GM18868 (cell line): ENCODE results near the gene R3HCC1L.

Experiments used
- ATAC-seq: cut with Tn5 transposase; IDR thresholded peaks from one replicate; pipeline ENCODE4 v1.9.1; 2021; ENCODE audit warnings: mild to moderate bottlenecking, moderate library complexity; ENCODE audit not compliant: unreplicated experiment

The R3HCC1L gene

DNA sequence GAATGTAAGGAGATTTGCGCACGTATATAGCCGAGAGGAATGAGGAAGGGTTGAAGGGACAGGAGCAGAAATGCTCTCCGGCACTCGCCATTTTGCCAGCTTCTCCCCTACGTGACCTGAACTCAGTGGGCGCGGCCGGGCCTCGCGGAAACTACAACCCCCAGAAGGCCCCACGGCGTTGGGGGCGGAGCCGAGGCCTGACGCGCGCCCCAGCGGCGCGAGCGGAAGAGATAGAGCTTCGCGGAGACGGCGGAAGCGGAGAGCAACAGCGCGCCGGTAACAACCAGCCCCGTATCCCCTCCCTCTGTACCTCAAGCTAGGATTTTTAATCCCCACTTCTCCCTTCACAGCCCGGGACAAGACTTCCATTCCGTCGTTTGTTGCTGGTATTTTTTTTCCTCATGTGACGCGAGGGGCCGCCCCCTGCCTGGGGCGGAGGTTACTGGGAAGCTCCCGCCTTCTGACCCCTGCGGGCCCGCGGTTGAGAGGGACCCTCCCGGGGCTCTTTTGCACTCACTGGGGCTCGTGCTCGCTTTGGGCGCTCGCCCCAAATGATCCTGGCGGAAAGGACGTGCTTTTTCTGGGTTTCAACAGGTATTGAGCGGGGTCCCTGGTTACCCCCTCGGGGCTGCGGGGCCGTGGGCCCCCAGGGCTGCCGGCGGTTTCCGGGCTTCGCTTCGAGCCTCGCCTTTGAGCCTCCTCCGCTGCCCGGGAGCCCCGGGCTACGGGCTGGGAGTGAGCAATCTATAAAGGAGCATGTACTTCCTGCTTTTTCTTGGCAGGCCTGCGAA is at the start of gene R3HCC1L:
R3HCC1L (plus strand) TSS at position 227 of the 791 bp plus-strand sequence. CDS start 73,458 bp downstream, outside the sequence.
- peak; percentile 91 for ATAC-seq

- ATAC-seq = no peak
Measured at GRCh38 chr10:98085238-98085637, 49.2 kb upstream of the R3HCC1L start.

- no peak for ATAC-seq
Measured at GRCh38 chr10:98086837-98087708, 47.4 kb upstream of the R3HCC1L start.

GRCh38 chr10:98088186-98088971 is 46.1 kb upstream of the R3HCC1L start:
- ATAC-seq = no peak

DNA sequence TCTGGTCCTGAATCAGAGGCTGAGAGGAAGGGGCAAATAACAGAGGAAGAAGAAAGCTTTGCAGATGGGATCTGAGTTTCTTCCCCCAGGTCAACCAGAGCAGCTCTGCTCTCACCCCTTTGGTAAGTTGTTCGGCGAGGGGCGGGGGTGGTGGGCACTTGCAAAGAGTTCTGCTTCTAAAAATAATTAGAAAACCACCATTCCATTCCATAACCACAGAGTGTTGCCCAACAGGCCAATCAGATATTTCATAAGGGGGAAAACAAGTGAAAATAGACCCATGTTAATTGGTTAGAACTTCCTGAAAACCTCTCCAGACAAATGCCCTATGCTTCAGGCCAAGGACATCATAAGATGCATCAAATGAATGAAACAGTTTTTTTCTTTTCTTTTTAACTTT is 43.6 kb upstream of the R3HCC1L start:
- ATAC-seq = no peak

DNA sequence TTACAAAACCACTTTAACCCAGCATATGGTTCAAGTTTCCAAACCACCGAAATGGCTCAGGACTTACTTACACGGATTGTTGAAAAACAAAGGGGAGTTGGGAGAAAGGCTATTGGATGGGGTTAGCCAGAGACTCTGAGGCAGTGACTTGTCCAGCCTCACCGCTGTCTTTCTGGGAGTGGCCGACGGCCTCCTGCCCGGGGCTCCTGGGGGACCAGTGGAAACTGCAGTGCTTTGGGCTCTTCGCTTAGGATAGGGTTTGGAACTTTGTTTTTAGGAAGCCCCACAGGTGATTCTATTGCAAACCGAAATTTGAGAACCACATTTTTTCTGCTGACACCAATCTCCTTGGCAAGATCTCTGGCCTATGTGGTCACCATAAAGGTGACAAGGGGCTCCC is 38.1 kb upstream of the R3HCC1L start:
- ATAC-seq = no peak

DNA sequence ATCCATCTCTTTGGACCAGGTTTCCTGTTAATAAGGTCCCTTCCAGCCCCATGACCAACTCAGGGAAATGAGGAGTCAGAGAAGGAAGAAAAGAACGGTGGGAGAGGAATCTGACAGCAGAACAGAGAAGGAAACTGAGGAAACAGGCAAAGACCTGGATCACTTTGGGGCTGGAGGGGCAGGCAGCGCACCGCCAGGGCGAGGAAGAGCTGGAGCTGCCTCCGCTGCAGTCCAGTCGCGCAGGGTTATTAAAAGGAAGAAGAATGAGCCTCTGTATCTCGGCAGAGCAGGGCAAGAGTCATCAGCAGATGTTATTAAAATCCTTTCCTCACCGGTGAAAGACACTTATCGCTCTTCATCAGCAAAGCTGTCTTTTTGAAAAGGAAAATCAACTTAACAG is 37.7 kb upstream of the R3HCC1L start:
- ATAC-seq = no peak

DNA sequence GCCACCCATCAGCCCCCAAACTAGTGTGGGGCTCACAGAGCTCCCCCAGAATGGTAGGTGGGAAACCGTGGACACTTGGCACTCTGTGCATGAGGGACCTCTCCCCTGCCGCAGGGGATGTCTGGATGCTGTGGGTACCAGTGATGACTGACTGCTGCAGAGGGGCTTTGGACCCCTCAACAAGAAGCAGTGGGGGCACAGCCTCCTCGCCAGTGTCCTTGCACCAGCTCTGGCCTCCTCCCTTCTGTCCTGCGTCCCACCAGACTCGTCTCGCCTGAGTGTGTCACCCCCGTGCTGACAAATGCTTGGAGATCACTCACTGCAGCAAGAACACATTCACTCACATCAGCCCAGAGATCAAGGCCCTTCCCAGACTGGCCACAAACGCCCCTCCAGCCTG is 37.3 kb upstream of the R3HCC1L start:
- no peak for ATAC-seq

DNA sequence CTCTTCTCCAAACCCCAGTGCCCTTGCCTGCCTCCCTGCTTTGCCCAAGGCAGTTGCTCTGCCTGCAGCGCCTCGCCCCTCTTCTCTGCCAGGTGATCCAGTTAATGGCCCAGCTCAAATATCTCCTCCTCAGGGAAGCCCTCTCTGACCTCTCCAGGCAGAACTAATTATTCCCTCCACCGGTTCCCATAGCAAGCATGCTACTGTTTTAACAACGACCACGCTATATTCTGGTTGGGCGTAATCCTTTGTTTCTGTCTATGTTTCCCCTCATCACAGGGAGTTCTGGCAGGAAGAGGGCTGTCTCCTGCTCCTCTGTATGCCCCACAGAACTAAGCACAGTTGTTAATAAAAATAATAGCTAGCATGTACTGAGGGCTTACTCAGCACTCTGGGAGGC is 36.8 kb upstream of the R3HCC1L start:
- no peak for ATAC-seq

DNA sequence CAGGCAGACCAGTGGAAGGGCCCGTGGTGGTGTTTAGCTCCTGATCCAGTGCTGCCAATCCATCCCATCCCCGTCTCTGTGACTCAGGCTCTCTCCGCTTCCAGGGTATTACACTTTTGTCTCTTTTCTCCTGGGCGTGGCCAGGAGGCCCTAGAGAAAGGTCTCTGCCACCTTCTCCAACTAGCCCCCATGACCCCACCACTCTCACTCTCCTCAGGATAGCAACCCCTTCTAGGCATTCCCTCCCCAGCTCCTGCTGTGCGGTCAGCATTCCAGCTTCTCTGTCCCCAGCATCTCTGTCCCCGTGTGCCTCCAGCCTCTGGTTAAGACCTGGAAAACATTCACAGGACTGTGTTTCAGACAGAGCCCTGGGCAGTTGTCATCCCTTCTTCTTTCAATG is 36.2 kb upstream of the R3HCC1L start:
- ATAC-seq = no peak

- ATAC-seq = no peak
Measured at GRCh38 chr10:98100476-98100875, 34.0 kb upstream of the R3HCC1L start.

DNA sequence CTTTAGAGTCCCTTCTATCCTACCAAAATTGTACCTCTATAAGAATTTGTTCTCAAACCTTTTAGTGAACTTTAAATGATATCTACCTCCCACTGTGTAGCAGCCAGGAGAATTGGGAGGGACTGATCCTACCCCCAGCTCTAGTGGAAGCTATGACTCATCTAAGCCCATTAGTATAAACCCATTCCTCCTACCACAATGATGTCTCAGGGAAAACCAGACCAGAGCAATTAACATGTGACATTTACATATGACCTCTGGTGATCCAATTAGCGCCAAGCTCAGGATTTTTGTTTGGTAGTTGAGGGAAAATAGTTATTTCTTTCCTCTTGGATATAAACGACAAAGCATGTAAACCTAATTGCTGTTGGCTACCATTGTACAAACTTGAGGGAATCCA is 33.1 kb upstream of the R3HCC1L start:
- no peak for ATAC-seq

DNA sequence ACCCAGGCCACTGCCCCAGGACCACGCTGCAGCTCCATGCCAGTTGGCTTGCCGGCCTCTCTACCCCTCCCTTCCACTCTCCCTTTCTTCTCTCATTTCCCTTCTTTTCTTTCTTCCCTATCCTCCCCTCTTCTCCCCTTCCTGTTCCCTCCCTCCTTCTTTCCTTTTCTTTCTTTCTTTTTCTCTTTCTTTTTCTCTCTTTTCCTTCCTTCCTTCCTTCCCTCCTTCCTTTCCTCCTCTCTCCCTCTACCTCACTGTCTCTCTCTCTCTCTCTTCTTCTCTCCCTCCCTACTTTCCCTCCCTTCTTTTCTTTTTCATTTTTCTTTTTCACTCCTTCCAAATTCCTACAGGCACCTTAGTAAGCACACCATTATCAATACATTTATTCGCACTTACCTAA is 30.3 kb upstream of the R3HCC1L start:
- no peak for ATAC-seq

GRCh38 chr10:98106531-98106930 is 27.9 kb upstream of the R3HCC1L start:
- no peak for ATAC-seq

DNA sequence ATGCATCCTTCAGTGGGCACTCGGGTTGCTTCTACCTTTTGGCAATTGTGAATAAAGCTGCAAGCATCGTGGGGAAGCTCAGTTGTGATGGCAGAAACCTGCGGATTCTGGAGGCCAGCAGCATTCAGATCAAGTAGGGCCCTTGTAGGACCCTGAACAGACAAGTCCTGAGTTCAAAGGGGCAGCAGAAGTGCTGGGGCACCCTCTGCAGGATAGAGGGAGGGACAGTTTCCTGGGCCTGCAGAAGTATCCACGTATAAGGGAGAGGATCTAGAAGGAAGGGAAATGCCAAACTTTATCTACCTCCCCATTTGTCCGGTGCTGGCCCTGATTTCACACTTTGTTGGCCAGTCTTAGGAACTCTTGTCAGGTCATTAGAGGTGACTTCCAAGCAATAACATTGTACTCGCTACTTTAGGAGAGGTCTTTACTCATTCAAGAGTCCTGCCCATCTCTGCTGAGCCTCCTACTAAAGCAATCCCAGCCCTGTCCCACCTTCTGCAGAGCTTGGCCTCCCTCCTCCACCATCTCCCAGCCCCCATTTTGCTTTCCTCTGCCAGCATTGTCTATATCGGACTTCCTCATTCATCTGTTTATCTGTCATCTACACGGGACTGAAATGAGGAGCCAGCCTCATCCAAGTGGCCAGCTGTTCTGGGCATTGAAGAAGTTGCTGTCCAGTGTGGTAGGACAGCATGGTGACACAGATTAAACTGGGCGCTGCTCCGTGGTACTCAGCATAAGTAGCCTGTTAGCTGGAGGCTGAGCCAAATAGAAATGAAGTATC is 26.6 kb upstream of the R3HCC1L start:
- no peak for ATAC-seq

GRCh38 chr10:98110356-98110755 is 24.1 kb upstream of the R3HCC1L start:
- no peak for ATAC-seq

DNA sequence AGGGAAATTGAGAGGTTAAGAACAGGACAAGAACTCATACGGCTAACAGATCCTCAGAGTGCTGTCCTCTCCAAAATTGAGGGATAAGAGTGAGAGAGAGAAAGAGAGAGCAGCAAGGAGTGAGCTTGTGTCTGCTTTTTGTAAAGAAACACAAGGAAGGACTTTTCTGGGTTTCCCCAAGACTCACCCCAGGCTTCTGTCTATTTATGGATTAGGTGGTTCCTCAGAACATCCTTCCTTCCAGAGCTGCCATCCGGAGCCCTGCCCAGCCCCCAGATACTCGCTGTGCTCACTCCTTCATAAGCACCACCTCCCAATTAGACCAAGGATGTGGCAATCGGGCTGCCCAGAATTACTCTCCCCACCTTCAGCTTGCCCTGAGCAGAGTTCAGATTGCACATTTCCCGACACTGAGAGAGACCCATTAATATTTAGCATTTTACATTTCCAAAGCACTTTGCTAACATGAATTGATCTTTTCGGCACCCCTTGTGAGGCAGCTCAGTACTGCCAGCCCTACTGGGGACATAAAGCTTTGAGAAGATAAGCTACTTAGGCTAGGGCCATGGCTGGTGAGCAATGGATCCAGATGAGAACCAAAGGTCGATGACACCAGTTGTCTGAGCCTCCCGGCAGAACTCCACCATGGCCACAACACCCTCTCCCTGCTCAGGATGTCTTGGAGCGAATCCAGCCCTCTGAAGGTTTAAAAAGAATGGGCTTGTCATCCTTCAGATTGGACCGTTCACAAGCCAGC is 19.2 kb upstream of the R3HCC1L start:
- ATAC-seq = no peak

DNA sequence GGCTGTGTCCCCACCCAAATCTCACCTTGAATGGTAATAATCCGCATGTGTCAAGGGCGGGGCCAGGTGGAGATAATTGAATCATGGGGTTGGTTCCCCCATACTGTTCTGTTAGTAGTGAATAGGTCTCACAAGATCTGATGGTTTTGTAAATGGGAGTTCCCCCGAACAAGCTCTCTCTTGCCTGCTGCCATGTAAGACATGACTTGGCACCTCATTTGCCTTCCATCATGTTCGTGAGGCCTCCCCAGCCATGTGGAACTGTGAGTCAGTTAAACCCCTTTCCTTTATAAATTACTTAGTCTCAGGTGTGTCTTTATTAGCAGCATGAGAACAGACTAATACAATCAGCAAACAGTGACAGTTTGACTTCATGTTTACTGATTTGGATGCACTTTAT is 14.6 kb upstream of the R3HCC1L start:
- ATAC-seq = no peak

DNA sequence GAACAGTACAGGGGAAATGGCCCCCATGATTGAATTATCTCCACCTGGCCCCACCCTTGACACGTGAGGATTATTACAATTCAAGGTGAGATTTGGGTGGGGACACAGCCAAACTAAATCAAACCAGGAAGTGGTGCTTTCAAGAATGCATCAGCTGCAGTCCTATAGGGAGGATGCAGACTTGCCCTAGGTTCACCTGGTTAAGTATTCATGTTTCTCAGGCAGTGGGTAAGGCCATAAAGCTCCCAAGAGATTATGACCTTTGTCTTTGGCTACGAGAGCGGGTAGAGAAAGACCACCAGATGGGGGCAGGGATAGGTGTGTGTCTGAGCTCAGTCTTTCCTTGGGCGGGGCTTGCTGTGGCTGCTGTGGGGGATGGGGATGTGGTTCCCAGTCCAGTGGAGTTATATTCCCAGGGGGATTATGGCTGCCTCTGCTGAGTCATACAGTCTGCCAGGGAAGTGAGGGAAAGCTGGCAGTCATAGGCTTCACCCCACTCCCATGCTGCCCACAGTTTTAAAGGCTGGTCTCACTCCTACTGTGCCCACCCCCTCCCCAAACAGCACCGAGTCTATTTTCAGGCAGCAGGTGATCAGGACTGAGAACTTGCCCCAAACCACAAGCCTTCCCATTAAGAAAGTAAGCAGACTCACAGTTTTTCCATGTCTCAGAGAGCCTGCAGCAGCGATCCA is 8.4 kb upstream of the R3HCC1L start:
- no peak for ATAC-seq
